Gastroesophageal sphincter (tissue), 4 donors: Measurements from ENCODE around the gene UBC. TPM values are rescaled to one million over a fixed set of nuclear protein-coding genes. Genes with fewer than 3 reads are reported as not detected.
"Not testable (repeated sequence)": the region's sequence is repeated elsewhere in the genome, so short reads cannot be mapped to it uniquely, and the experiment has no call there.

Source experiments
- ATAC-seq: fragments of 150-250 bp; one replicate; pipeline ENCODE4 v1.9.1; 2016; ENCODE audit warnings: mild to moderate bottlenecking, moderate library complexity
- H3K27ac ChIP-seq, 4 donors: fragments of 200-600 bp; sonication (generic) in 3 of 4; 1 replicate in 3 of 4; 2 replicates in 1 of 4; pipeline ENCODE4 v1.5.1; 2016 to 2019
- H3K27me3 ChIP-seq: fragments of 200-600 bp; sonication (generic); one replicate; pipeline ENCODE4 v1.5.1; 2019
- H3K36me3 ChIP-seq, 2 donors: fragments of 200-600 bp; sonication (generic); one replicate each; pipeline ENCODE4 v1.5.1; 2019; ENCODE audit warnings: control low read depth in 1 of 2
- H3K4me1 ChIP-seq, 3 donors: fragments of 200-600 bp; sonication (generic); 1 replicate in 2 of 3; 2 replicates in 1 of 3; pipeline ENCODE4 v1.5.1; 2016 to 2019; ENCODE audit warnings: control low read depth in 2 of 3
- H3K4me3 ChIP-seq, 2 donors: fragments of 200-600 bp; sonication (generic); one replicate each; pipeline ENCODE4 v1.5.1; 2019; ENCODE audit warnings: mild to moderate bottlenecking in 1 of 2, moderate library complexity in 1 of 2
- H3K9me3 ChIP-seq, 3 donors: fragments of 200-600 bp; sonication (generic); one replicate each; pipeline ENCODE4 v1.5.1; 2017 to 2019; ENCODE audit warnings: control low read depth in 2 of 3
- CTCF ChIP-seq, 4 experiments: fragments of 200-600 bp in 2 of 4; fragments of 450-650 bp in 2 of 4; sonication (generic) in 1 of 4; IDR thresholded peaks; one replicate each; pipeline ENCODE4 v1.5.1; 2017 to 2019; ENCODE audit warnings: antibody characterized with exemption in 4 of 4, mild to moderate bottlenecking in 2 of 4, moderate library complexity in 2 of 4
- EP300 ChIP-seq: sonication (generic); formaldehyde crosslinking; IDR thresholded peaks from one replicate; pipeline ENCODE4 v1.6.1; 2017; ENCODE audit warnings: antibody characterized with exemption, mild to moderate bottlenecking
- POLR2A ChIP-seq, 2 donors: fragments of 450-650 bp; IDR thresholded peaks; one replicate each; pipeline ENCODE4 v1.6.1; 2017; ENCODE audit warnings: antibody characterized with exemption in 2 of 2, mild to moderate bottlenecking in 2 of 2, moderate library complexity in 1 of 2
- POLR2AphosphoS5 ChIP-seq: sonication (generic); formaldehyde crosslinking; IDR thresholded peaks from one replicate; pipeline ENCODE4 v1.6.1; 2017; ENCODE audit warnings: antibody characterized with exemption
- WGBS, 2 donors: methylation state at CpG; one replicate each; pipeline ENCODE4 v1.1.5; 2018; ENCODE audit warnings: low coverage in 1 of 2; 5-methylcytosine and 5-hydroxymethylcytosine counted together
- total RNA-seq, 4 donors: library from RNA; depleted of rRNA; stranded (reverse); fragments of >200 nt; gene quantifications; one replicate each; pipeline ENCODE4 v1.1.0, GENCODE V29; 2016

Gene UBC
- total RNA-seq, 4 donors from 2014 or later, result 1,376 to 1,776 (median 1,632) TPM

- H3K4me1 ChIP-seq, result peaks cover 0 to 40% (median 10%) of the 10 kb centered on the region in 3 donors
- no peak for ATAC-seq
- H3K36me3 ChIP-seq, result peaks cover 0 to 5% of the 10 kb centered on the region in 2 donors
- TF ChIP-seq POLR2A (IDR thresholded peaks at IDR 0.05) (no peak), POLR2AphosphoS5 (no peak)
- peak overlapping the region; percentile 52 to 95 (median 93) for H3K27ac ChIP-seq
- no peaks in the 10 kb centered on the region for H3K27me3 ChIP-seq
- H3K4me3 ChIP-seq, result peak overlapping the region; percentile 20 to 57
- WGBS, 2 donors, result 5 to 8% methylated on average over 5 to 6 of the region's 6 CpGs
- H3K9me3 ChIP-seq, result no peaks in the 10 kb centered on the region
Measured at GRCh38 chr12:124938587-124938986, 24.1 kb upstream of the UBC start.

- peaks cover 0 to 40% (median 10%) of the 10 kb centered on the region in 3 donors for H3K4me1 ChIP-seq
- H3K36me3 ChIP-seq, result peaks cover 0 to 2% of the 10 kb centered on the region in 2 donors
- no peak for ATAC-seq
- peak overlapping the region; percentile 52 to 95 (median 93) for H3K27ac ChIP-seq
- 42 to 48% methylated on average over 5 of the region's 5 CpGs for WGBS, 2 donors
- no peaks in the 10 kb centered on the region for H3K9me3 ChIP-seq
- peak overlapping the region; percentile 20 to 57 for H3K4me3 ChIP-seq
- TF ChIP-seq EP300, result no peak
- no peak for TF ChIP-seq POLR2AphosphoS5
- no peak for TF ChIP-seq POLR2A (IDR thresholded peaks at IDR 0.05)
- TF ChIP-seq CTCF (IDR thresholded peaks at IDR 0.05), result no peak
- no peaks in the 10 kb centered on the region for H3K27me3 ChIP-seq
Measured at GRCh38 chr12:124938108-124938507, 23.7 kb upstream of the UBC start.

- H3K4me1 ChIP-seq, result peaks cover 0 to 15% (median 6%) of the 10 kb centered on the region in 3 donors
- not testable (repeated sequence) for H3K4me3 ChIP-seq, H3K27ac ChIP-seq, ATAC-seq, H3K27me3 ChIP-seq, H3K36me3 ChIP-seq, H3K9me3 ChIP-seq
- WGBS, 2 donors, result 85 to 95% methylated on average over 5 to 9 of the region's 9 CpGs
Measured at GRCh38 chr12:124931528-124931927, 17.1 kb upstream of the UBC start.

GRCh38 chr12:124930586-124930985 lies 16.1 kb upstream of the UBC start:
- H3K4me3 ChIP-seq, result no peak overlapping the region
- TF ChIP-seq EP300 (no peak), POLR2A (IDR thresholded peaks at IDR 0.05) (no peak), CTCF (IDR thresholded peaks at IDR 0.05) (no peak), POLR2AphosphoS5 (no peak)

GRCh38 chr12:124929649-124930419 lies 15.4 kb upstream of the UBC start:
- Histone ChIP-seq H3K9me3 (no peaks in the 10 kb centered on the region), H3K27me3 (no peaks in the 10 kb centered on the region), H3K4me1 (peaks cover 0 to 15% (median 6%) of the 10 kb centered on the region in 3 donors), H3K4me3 (no peak overlapping the region), H3K36me3 (no peaks in the 10 kb centered on the region), H3K27ac (peak overlapping the region in 1 of 4 donors; percentile 88)
- no peak for TF ChIP-seq CTCF (IDR thresholded peaks at IDR 0.05)
- TF ChIP-seq POLR2A (IDR thresholded peaks at IDR 0.05), result no peak
- TF ChIP-seq POLR2AphosphoS5, result no peak
- no peak for TF ChIP-seq EP300
- no peak for ATAC-seq
- WGBS, 2 donors, result 87 to 89% methylated on average over 8 to 9 of the region's 9 CpGs

More at GRCh38 chr12:124930586-124930985, 16.1 kb upstream of the UBC start:
- H3K27ac ChIP-seq, result no peak overlapping the region
- H3K9me3 ChIP-seq, result no peaks in the 10 kb centered on the region
- ATAC-seq, result no peak
- no peaks in the 10 kb centered on the region for H3K27me3 ChIP-seq
- no peaks in the 10 kb centered on the region for H3K36me3 ChIP-seq
- peaks cover 0 to 15% (median 6%) of the 10 kb centered on the region in 3 donors for H3K4me1 ChIP-seq

- Histone ChIP-seq H3K4me3 (no peak overlapping the region), H3K27me3 (no peaks in the 10 kb centered on the region), H3K27ac (peak overlapping the region in 3 of 4 donors; percentile 88 to 97 (median 92)), H3K4me1 (peaks cover 0 to 15% (median 6%) of the 10 kb centered on the region in 3 donors), H3K36me3 (no peaks in the 10 kb centered on the region), H3K9me3 (no peaks in the 10 kb centered on the region)
- WGBS, 2 donors, result 84 to 90% methylated on average over 11 of the region's 11 CpGs
- no peak for TF ChIP-seq CTCF (IDR thresholded peaks at IDR 0.05)
- no peak for TF ChIP-seq EP300
- TF ChIP-seq POLR2A (IDR thresholded peaks at IDR 0.05), result no peak
- TF ChIP-seq POLR2AphosphoS5, result no peak
- ATAC-seq, result no peak
Measured at GRCh38 chr12:124928912-124929530, 14.6 kb upstream of the UBC start.
